HG02981 (cell line): ENCODE measurements around the gene CTSZ.
"Not testable (repeated sequence)": the region's sequence is repeated elsewhere in the genome, so short reads cannot be mapped to it uniquely, and the experiment has no call there.

Experiments used
- ATAC-seq: cut with Tn5 transposase; IDR thresholded peaks from one replicate; pipeline ENCODE4 v1.9.1; 2021; ENCODE audit warnings: mild to moderate bottlenecking, moderate library complexity; ENCODE audit not compliant: unreplicated experiment

CTSZ gene

GRCh38 chr20:58982406-58983114, 24.5 kb downstream of the CTSZ start:
- ATAC-seq: no peak

- ATAC-seq: peak; percentile 1
Measured at GRCh38 chr20:58981628-58982364, 25.3 kb downstream of the CTSZ start.

- peak; percentile 78 for ATAC-seq
Measured at GRCh38 chr20:58980711-58981627, 26.1 kb downstream of the CTSZ start, which contains the start of gene NELFCD. Gene NELFCD, plus strand, starts transcription at chr20:58981256. Its CDS starts 54 bp downstream, at chr20:58981310.

- no peak for ATAC-seq
Measured at GRCh38 chr20:58978351-58979190, 28.5 kb downstream of the CTSZ start.

GRCh38 chr20:58976061-58976730, 30.9 kb downstream of the CTSZ start:
- no peak for ATAC-seq

GRCh38 chr20:58975353-58975752, 31.7 kb downstream of the CTSZ start:
- no peak for ATAC-seq

- ATAC-seq: no peak
Measured at GRCh38 chr20:58973866-58974265, 33.2 kb downstream of the CTSZ start.

- ATAC-seq: no peak
Measured at GRCh38 chr20:58973179-58973578, 33.9 kb downstream of the CTSZ start.

GRCh38 chr20:58971429-58971828, 35.6 kb downstream of the CTSZ start:
- no peak for ATAC-seq

- no peak for ATAC-seq
Measured at GRCh38 chr20:58970146-58970545, 36.9 kb downstream of the CTSZ start.

- ATAC-seq: no peak
Measured at GRCh38 chr20:58969439-58969838, 37.6 kb downstream of the CTSZ start.

GRCh38 chr20:58967652-58968429, 39.2 kb downstream of the CTSZ start:
- no peak for ATAC-seq

- ATAC-seq: no peak
Measured at GRCh38 chr20:58965270-58966064, 41.6 kb downstream of the CTSZ start.

- not testable (repeated sequence) for ATAC-seq
Measured at GRCh38 chr20:58963922-58964321, 43.1 kb downstream of the CTSZ start.

GRCh38 chr20:58963060-58963584, 43.9 kb downstream of the CTSZ start:
- no peak for ATAC-seq

- ATAC-seq: no peak
Measured at GRCh38 chr20:58959652-58960051, 47.4 kb downstream of the CTSZ start.

GRCh38 chr20:58956078-58956477, 51.0 kb downstream of the CTSZ start:
- ATAC-seq: no peak

GRCh38 chr20:58953050-58953449, 54.0 kb downstream of the CTSZ start:
- ATAC-seq: no peak
